Vagina (tissue), 2 donors: ENCODE measurements around the gene GYPC.

ENCODE experiments used
- POLR2AphosphoS5 ChIP-seq, 2 donors: sonication (generic); formaldehyde crosslinking; IDR thresholded peaks; one replicate each; pipeline ENCODE4 v1.9.0; 2017; ENCODE audit warnings: antibody characterized with exemption in 2 of 2, mild to moderate bottlenecking in 2 of 2, low read depth in 1 of 2; ENCODE audit not compliant: insufficient read depth in 1 of 2
- TF ChIP-seq, protein P1 (sequence below), 3 experiments: fragments of 450-650 bp in 2 of 3; fragments of 200-600 bp in 1 of 3; sonication (generic) in 1 of 3; IDR thresholded peaks; one replicate each; pipeline ENCODE4 v1.5.1; 2017 to 2019; ENCODE audit warnings: antibody characterized with exemption in 3 of 3, mild to moderate bottlenecking in 2 of 3, moderate library complexity in 2 of 3

DNA sequence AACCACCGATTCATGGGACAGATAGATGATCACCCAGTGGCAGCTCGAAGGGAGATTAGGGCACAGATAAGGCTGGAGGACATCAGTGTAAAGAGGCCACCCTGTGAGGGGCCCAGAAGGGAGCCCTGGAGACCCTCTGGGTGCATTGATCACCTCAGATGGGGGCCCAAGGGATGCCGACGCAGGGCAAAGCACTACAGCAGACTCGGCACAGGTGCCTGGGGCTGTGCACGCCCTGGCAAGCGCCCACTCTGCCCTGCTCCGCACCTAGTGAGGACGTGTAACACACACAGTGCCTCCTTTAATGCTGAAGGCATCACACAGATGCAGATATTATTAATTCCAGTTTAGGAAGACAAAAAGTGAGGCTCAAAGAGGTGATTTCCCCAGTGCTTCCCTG lies 9.5 kb downstream of the GYPC start:
- TF ChIP-seq, protein P1, sequence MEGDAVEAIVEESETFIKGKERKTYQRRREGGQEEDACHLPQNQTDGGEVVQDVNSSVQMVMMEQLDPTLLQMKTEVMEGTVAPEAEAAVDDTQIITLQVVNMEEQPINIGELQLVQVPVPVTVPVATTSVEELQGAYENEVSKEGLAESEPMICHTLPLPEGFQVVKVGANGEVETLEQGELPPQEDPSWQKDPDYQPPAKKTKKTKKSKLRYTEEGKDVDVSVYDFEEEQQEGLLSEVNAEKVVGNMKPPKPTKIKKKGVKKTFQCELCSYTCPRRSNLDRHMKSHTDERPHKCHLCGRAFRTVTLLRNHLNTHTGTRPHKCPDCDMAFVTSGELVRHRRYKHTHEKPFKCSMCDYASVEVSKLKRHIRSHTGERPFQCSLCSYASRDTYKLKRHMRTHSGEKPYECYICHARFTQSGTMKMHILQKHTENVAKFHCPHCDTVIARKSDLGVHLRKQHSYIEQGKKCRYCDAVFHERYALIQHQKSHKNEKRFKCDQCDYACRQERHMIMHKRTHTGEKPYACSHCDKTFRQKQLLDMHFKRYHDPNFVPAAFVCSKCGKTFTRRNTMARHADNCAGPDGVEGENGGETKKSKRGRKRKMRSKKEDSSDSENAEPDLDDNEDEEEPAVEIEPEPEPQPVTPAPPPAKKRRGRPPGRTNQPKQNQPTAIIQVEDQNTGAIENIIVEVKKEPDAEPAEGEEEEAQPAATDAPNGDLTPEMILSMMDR (IDR thresholded peaks at IDR 0.05): no peak
- no peak for TF ChIP-seq POLR2AphosphoS5 (IDR thresholded peaks at IDR 0.05; ENCODE audit: insufficient read depth in 1 of 2, low read depth in 1 of 2)
